Upper lobe of left lung (tissue), 6 donors: ENCODE data around the gene PRDM16. TPM values are rescaled to one million over a fixed set of nuclear protein-coding genes. Genes with fewer than 3 reads are reported as not detected.

Source experiments
- ATAC-seq, 2 donors: fragments of 200-7000 bp; cut with Tn5 transposase; one replicate each; pipeline ENCODE4 v1.9.1; 2022; ENCODE audit warnings: mild to moderate bottlenecking in 2 of 2, moderate library complexity in 2 of 2; ENCODE audit not compliant: low FRiP score in 2 of 2
- DNase-seq, 2 donors: peaks; one replicate each; pipeline ENCODE4 v3.0.0-alpha.2; 2019 to 2020
- H3K27ac ChIP-seq, 4 donors: fragments of 200-600 bp; sonication (generic); one replicate each; pipeline ENCODE4 v1.5.1; 2016 to 2019
- H3K27me3 ChIP-seq, 4 donors: fragments of 200-600 bp; sonication (generic); one replicate each; pipeline ENCODE4 v1.5.1; 2017 to 2019
- H3K36me3 ChIP-seq, 4 donors: fragments of 200-600 bp; sonication (generic); one replicate each; pipeline ENCODE4 v1.5.1; 2016 to 2019
- H3K4me1 ChIP-seq, 4 donors: fragments of 200-600 bp; sonication (generic); one replicate each; pipeline ENCODE4 v1.5.1; 2018 to 2019
- H3K4me3 ChIP-seq, 4 donors: fragments of 200-600 bp; sonication (generic); one replicate each; pipeline ENCODE4 v1.5.1; 2017 to 2019; ENCODE audit warnings: mild to moderate bottlenecking in 2 of 4, moderate library complexity in 1 of 4
- H3K9me3 ChIP-seq, 4 donors: fragments of 200-600 bp; sonication (generic); one replicate each; pipeline ENCODE4 v1.5.1; 2018 to 2019
- EP300 ChIP-seq, 4 donors: sonication (generic); formaldehyde crosslinking; IDR thresholded peaks; one replicate each; pipeline ENCODE4 v1.5.1; 2017; ENCODE audit warnings: antibody characterized with exemption in 4 of 4, control low read depth in 2 of 4
- POLR2A ChIP-seq, 4 donors: fragments of 450-650 bp; IDR thresholded peaks; one replicate each; pipeline ENCODE4 v1.5.1; 2016 to 2017; ENCODE audit warnings: antibody characterized with exemption in 4 of 4, mild to moderate bottlenecking in 2 of 4
- POLR2AphosphoS5 ChIP-seq, 2 donors: sonication (generic); formaldehyde crosslinking; IDR thresholded peaks; one replicate each; pipeline ENCODE4 v1.5.1; 2017; ENCODE audit warnings: antibody characterized with exemption in 2 of 2
- WGBS, 2 donors: methylation state at CpG; one replicate each; pipeline ENCODE4 v1.1.5; 2017 to 2018; 5-methylcytosine and 5-hydroxymethylcytosine counted together
- total RNA-seq, 6 donors: library from RNA; depleted of rRNA in 4 of 6; stranded (reverse); fragments of >200 nt in 4 of 6; gene quantifications; one replicate each; pipeline versions ENCODE4 v1.1.0 to v1.2.1, GENCODE V29; 2016 to 2021
- TF ChIP-seq, protein P1 (sequence below), 6 experiments: fragments of 450-650 bp in 4 of 6; fragments of 200-600 bp in 2 of 6; sonication (generic) in 2 of 6; IDR thresholded peaks; one replicate each; pipeline ENCODE4 v1.5.1; 2016 to 2019; ENCODE audit warnings: antibody characterized with exemption in 6 of 6
- donor health status: DM: no; HTN: no; CAD: no; lungs with moderate emphysema.
- donor health status: DM: no; HTN: yes; CAD: no; lungs with severe emphysema.

The PRDM16 gene
- total RNA-seq, 6 donors from 2014 or later: 12.3 to 54.5 (median 21.2) TPM

DNA sequence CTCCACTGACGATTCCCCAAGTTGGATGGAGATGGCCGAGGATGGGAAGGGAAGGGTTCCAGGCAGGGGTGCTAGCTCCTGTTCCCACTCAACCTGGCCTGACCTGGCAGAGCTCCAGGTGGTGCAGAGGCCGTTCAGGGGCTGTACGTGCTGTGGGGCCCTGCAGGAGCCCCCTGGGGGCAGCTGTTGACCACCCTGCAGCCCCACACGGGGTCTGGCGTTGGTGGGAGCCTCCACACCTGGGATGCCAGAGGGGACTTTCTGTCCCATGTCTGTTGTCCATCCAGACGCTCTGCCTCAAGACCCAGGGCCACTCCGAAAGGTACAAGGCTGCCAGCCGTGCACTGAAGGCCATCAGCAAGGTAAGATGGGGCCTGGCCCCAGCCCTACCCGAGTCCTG lies 405.4 kb downstream of the PRDM16 start:
- DNase-seq (peak in 1 of 2 donors; percentile 72), ATAC-seq (no peak)
- Histone ChIP-seq H3K9me3 (no peaks in the 10 kb centered on the region), H3K4me3 (no peak overlapping the region), H3K27me3 (no peaks in the 10 kb centered on the region), H3K36me3 (peaks cover 0 to 3% (median under 1%) of the 10 kb centered on the region in 4 donors), H3K4me1 (no peaks in the 10 kb centered on the region), H3K27ac (no peak overlapping the region)
- WGBS, 2 donors: 73 to 81% methylated on average over 6 to 10 of the region's 10 CpGs
- TF ChIP-seq, protein P1, sequence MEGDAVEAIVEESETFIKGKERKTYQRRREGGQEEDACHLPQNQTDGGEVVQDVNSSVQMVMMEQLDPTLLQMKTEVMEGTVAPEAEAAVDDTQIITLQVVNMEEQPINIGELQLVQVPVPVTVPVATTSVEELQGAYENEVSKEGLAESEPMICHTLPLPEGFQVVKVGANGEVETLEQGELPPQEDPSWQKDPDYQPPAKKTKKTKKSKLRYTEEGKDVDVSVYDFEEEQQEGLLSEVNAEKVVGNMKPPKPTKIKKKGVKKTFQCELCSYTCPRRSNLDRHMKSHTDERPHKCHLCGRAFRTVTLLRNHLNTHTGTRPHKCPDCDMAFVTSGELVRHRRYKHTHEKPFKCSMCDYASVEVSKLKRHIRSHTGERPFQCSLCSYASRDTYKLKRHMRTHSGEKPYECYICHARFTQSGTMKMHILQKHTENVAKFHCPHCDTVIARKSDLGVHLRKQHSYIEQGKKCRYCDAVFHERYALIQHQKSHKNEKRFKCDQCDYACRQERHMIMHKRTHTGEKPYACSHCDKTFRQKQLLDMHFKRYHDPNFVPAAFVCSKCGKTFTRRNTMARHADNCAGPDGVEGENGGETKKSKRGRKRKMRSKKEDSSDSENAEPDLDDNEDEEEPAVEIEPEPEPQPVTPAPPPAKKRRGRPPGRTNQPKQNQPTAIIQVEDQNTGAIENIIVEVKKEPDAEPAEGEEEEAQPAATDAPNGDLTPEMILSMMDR (IDR thresholded peaks at IDR 0.05): no peak
- TF ChIP-seq POLR2AphosphoS5 (IDR thresholded peaks at IDR 0.05) (no peak), POLR2A (IDR thresholded peaks at IDR 0.05) (no peak), EP300 (IDR thresholded peaks at IDR 0.05) (no peak)

DNA sequence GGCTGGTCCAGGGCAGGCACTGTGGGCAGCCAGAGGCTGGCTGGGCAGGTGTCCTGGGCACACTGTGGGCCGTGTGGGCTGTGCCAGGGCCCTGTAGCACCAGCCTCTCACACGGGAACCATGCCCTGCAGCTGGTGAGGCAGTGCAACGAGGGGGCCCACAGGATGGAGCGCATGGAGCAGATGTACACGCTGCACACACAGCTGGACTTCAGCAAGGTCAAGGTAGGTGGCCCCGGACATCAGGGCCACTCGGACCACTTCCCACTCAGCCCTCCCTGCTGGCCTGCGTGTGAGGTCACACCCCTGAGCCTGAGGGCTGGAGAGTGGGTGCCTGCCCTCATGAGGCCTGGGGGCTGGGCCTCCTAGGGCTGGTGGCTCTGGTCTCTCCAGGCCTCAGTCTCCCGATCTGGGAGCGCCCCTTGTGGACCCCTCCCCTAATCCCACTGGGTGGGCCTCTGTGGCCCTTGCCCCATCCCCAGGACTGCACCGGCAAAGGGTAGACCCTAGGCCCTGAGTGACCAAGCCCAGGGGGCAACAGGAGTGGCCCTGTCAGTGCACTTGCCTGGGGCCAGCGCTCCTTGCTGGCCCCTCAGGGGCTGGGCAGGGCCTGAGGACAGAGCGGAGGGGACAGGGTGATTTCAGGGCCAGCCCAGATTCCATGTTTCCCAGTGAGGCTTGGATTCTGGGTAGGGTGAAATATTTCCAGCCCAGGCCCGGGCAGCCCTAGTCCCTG lies 407.0 kb downstream of the PRDM16 start:
- WGBS, 2 donors: 93 to 96% methylated on average over 2 to 10 of the region's 14 CpGs
- no peaks in the 10 kb centered on the region for H3K36me3 ChIP-seq
- ATAC-seq (no peak), DNase-seq (peak in 1 of 2 donors; percentile 63)
- H3K27ac ChIP-seq: no peak overlapping the region
- TF ChIP-seq EP300 (IDR thresholded peaks at IDR 0.05): no peak
- TF ChIP-seq POLR2A (IDR thresholded peaks at IDR 0.05): no peak
- TF ChIP-seq POLR2AphosphoS5 (IDR thresholded peaks at IDR 0.05): no peak
- TF ChIP-seq, protein P1 (IDR thresholded peaks at IDR 0.05): no peak
- H3K4me1 ChIP-seq: no peaks in the 10 kb centered on the region
- no peak overlapping the region for H3K4me3 ChIP-seq
- H3K27me3 ChIP-seq: no peaks in the 10 kb centered on the region
- H3K9me3 ChIP-seq: no peaks in the 10 kb centered on the region

DNA sequence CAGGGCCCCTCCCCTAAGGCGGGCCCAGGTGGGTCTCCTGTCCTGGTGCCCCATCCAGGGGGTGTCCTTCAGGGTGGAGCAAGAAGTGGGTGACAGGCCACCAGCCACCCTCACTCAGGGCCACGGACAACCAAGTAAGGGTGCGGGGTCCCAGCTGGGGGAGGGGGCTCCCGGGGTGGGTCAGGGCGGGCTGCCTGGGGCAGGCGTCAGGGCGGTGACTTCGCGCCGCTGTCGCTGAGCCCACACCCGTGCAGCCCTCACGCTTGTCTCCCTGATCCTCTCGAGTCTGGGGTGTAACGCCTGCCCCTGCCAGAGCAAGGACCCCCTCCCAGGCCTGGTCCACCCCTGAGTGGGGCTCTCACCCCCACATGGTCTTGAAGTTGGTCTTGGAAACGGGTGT lies 407.7 kb downstream of the PRDM16 start:
- Histone ChIP-seq H3K27ac (no peak overlapping the region), H3K36me3 (no peaks in the 10 kb centered on the region), H3K4me1 (no peaks in the 10 kb centered on the region), H3K4me3 (no peak overlapping the region), H3K9me3 (no peaks in the 10 kb centered on the region), H3K27me3 (no peaks in the 10 kb centered on the region)
- DNase-seq (peak in 1 of 2 donors; percentile 76), ATAC-seq (no peak)
- 63 to 92% methylated on average over 1 to 16 of the region's 16 CpGs for WGBS, 2 donors
- TF ChIP-seq EP300 (IDR thresholded peaks at IDR 0.05): no peak
- TF ChIP-seq POLR2A (IDR thresholded peaks at IDR 0.05): no peak

DNA sequence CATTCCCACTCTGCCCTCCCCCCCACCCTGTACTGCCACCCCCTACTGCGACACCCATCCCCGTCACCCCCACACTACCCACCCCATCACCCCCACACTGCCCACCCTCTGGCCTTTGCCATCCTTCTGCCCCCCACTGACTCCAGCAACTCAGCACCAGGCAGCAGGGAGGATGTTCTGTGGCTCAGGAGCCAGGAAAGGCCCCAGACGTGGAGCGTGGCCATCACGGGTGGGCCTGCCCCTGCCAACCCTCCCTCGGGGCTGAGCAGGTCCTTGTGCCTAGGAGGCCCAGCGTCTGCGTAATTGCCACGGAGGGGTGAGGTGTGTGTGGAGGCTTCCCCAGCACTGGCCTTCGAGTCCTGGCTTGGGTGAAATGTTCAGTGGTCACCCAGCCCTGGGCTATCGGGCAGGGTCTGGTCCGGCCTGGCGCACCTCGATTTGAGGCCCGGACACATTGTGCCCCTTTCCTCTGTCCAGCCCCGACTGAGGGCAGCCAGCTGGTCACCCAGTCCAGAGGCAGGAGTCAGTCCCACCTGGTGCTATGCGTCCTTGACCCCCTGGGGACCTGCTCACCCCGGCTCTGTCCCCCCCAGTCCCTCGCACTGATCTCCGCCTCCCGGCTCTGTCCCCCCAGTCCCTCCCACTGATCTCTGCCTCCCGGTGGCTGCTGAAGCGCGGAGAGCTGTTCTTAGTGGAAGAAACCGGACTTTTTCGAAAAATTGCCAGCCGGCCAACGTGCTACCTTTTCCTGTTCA lies 408.4 kb downstream of the PRDM16 start:
- WGBS, 2 donors: 72 to 78% methylated on average over 17 to 21 of the region's 28 CpGs
- H3K27ac ChIP-seq: no peak overlapping the region
- DNase-seq (peak in 1 of 2 donors; percentile 60), ATAC-seq (no peak)
- no peak overlapping the region for H3K4me3 ChIP-seq
- TF ChIP-seq POLR2AphosphoS5 (IDR thresholded peaks at IDR 0.05) (no peak), EP300 (IDR thresholded peaks at IDR 0.05) (no peak), POLR2A (IDR thresholded peaks at IDR 0.05) (no peak)
- TF ChIP-seq, protein P1 (IDR thresholded peaks at IDR 0.05): no peak
- no peaks in the 10 kb centered on the region for H3K9me3 ChIP-seq
- no peaks in the 10 kb centered on the region for H3K4me1 ChIP-seq
- H3K27me3 ChIP-seq: no peaks in the 10 kb centered on the region
- H3K36me3 ChIP-seq: no peaks in the 10 kb centered on the region

DNA sequence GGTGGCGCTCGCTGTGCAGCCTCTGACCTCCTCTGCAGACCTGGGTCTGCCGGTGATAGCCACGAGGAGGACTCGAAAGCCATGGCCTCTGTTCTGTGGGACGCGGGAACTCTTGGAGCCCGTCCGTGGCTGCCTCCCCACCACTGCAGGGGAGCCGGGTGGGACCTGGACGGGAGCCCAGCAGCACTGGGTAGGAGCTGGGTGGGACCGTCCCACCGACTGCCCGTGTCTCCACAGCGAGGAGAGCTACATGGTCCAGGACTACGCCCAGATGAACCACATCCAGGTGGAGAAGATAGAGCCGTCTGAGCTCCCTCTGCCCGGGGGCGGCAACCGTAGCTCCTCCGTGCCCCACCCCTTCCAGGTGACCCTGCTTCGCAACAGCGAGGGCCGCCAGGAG lies 409.2 kb downstream of the PRDM16 start:
- Histone ChIP-seq H3K27ac (no peak overlapping the region), H3K27me3 (no peaks in the 10 kb centered on the region), H3K9me3 (no peaks in the 10 kb centered on the region), H3K4me3 (no peak overlapping the region), H3K4me1 (no peaks in the 10 kb centered on the region), H3K36me3 (no peaks in the 10 kb centered on the region)
- DNase-seq: peak in 1 of 2 donors; percentile 80
- ATAC-seq: no peak
- TF ChIP-seq EP300 (IDR thresholded peaks at IDR 0.05) (no peak), POLR2A (IDR thresholded peaks at IDR 0.05) (no peak), POLR2AphosphoS5 (IDR thresholded peaks at IDR 0.05) (no peak)
- TF ChIP-seq, protein P1 (IDR thresholded peaks at IDR 0.05): no peak
- 61 to 82% methylated on average over 5 to 24 of the region's 24 CpGs for WGBS, 2 donors
